Stimulated activated CD4-positive, alpha-beta T cell treated with anti-CD3 and anti-CD28 coated beads, Interleukin-12 subunit alpha, Interleukin-12 subunit beta, amount 100 ng/mL, for 24 hours (primary cell): ENCODE results near the gene SP3.

Source experiments
- DNase-seq, 2 experiments: peaks; one replicate each; pipeline ENCODE4 v3.0.0-alpha.2; 2020; ENCODE audit warnings: low read depth in 2 of 2

Gene SP3

GRCh38 chr2:173858291-173858731, 106.9 kb downstream of the SP3 start:
- DNase-seq = no peak
